AG09309 (cell line): Measurements from ENCODE around the gene OTULIN.

Source experiments
- DNase-seq: peaks from one replicate; pipeline ENCODE4 v3.0.0-alpha.2; 2010; ENCODE audit warnings: low read depth
- H3K4me3 ChIP-seq: 2 replicates; pipeline ENCODE4 v1.5.1; 2011; ENCODE audit warnings: mild to moderate bottlenecking, low read depth, low read length, moderate library complexity; ENCODE audit not compliant: control insufficient read depth
- CTCF ChIP-seq: IDR thresholded peaks from 2 replicates; pipeline ENCODE4 v1.5.1; 2011; ENCODE audit warnings: mild to moderate bottlenecking, low read depth, low read length, inconsistent platforms; ENCODE audit not compliant: insufficient read depth, control insufficient read depth; ENCODE audit errors: missing control alignments

The OTULIN gene

GRCh38 chr5:14745753-14746152 lies 81.2 kb downstream of the OTULIN start:
- DNase-seq = no peak
- no peak for TF ChIP-seq CTCF

GRCh38 chr5:14748180-14748900 lies 83.8 kb downstream of the OTULIN start:
- H3K4me3 ChIP-seq = no peak overlapping the region
- TF ChIP-seq CTCF = no peak
- no peak for DNase-seq

More at GRCh38 chr5:14745753-14746152, 81.2 kb downstream of the OTULIN start:
- H3K4me3 ChIP-seq = no peak overlapping the region
